ENCODE data around the gene CHAC1. TPM values are rescaled to one million over a fixed set of nuclear protein-coding genes. Genes with fewer than 3 reads are reported as not detected.

The CHAC1 gene
- total and polyA plus RNA-seq, 2 of the 13 experiments (the other 11 are each of a cell fraction or from before 2014, with no cell fraction given): 0.44 TPM; not detected in 1

DNA sequence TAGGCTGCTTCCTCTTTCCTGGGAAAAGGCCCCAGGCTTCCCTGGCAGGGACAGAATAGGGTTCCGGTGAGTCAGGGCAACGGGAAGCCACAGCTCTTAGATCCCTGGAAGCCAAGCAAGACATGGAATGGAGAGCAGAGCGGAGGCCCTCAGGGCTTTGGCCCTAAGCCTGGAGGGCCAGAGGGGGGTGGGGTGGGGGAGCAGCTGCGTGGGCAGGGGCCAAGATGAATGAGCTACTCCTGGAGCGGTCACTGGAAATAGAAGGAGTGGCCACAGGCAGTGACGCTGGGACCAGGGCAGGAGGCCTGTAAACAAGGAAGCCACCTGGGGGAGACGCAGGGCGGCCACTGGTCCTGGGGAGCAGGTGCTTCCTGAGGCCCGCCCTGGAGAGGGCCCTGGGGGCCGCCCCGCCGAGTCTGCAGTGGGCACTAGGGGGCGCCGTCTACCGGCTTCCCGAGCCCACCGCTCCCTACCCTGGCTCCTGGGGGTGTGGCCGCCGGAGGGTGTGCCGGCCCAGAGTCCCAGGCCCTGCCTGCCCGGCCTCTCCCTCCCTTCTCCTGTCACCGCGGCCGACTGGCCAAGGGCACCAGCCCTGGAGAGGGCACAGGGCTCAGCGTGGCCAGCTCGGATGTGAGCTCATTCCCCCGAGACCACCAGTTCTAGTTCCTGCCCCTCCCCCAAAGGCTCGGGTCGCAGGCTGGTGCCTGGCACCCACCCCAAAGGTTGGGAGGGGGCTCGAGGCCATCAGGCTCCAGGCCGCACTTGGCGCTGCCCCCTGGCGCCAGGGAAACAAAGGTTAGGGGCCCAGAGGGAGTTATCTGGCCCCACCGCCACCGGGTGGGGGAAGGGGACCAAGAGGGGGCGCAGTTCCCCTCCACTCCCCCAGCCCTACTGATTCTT, 46.9 kb upstream of the CHAC1 start (continued):
- TF ChIP-seq, protein P1, sequence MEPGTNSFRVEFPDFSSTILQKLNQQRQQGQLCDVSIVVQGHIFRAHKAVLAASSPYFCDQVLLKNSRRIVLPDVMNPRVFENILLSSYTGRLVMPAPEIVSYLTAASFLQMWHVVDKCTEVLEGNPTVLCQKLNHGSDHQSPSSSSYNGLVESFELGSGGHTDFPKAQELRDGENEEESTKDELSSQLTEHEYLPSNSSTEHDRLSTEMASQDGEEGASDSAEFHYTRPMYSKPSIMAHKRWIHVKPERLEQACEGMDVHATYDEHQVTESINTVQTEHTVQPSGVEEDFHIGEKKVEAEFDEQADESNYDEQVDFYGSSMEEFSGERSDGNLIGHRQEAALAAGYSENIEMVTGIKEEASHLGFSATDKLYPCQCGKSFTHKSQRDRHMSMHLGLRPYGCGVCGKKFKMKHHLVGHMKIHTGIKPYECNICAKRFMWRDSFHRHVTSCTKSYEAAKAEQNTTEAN (CRISPR knock-in tag; conservative IDR thresholded peaks at IDR 0.05): 0 out of 2 replicates have a peak, but pooled peaks have one; percentile 17
- TF ChIP-seq SALL1 (CRISPR knock-in tag; IDR thresholded peaks at IDR 0.05): peak; percentile 70
- peak; percentile 25; the same call in 1 of the 2 replicates for TF ChIP-seq MTA1 (CRISPR knock-in tag; IDR thresholded peaks at IDR 0.05; ENCODE audit: borderline replicate concordance)
- TF ChIP-seq ZFY (CRISPR knock-in tag; IDR thresholded peaks at IDR 0.05): peak; percentile 60; the same call in 1 of the 2 replicates
- no peak for TF ChIP-seq LCORL (IDR thresholded peaks at IDR 0.05)
- peak; percentile 77 for TF ChIP-seq LCORL (CRISPR knock-in tag; IDR thresholded peaks at IDR 0.05)
- peak; percentile 46; the same call in 1 of the 2 replicates for TF ChIP-seq HDAC2 (CRISPR knock-in tag; IDR thresholded peaks at IDR 0.05)
- peak; percentile 84; the same call in 1 of the 2 replicates for TF ChIP-seq CSRNP1 (CRISPR knock-in tag; IDR thresholded peaks at IDR 0.05)
- peak; percentile 24; the same call in 1 of the 2 replicates for TF ChIP-seq FOXJ3 (CRISPR knock-in tag; IDR thresholded peaks at IDR 0.05; ENCODE audit: borderline replicate concordance)
- TF ChIP-seq ZSCAN20 (CRISPR knock-in tag; IDR thresholded peaks at IDR 0.05; ENCODE audit: borderline replicate concordance): 0 out of 2 replicates have a peak, but pooled peaks have one; percentile 47
- no peak for TF ChIP-seq EEA1 (CRISPR knock-in tag; IDR thresholded peaks at IDR 0.05; ENCODE audit: borderline replicate concordance)
